ENCODE measurements around the gene ANTXR1.

DNA sequence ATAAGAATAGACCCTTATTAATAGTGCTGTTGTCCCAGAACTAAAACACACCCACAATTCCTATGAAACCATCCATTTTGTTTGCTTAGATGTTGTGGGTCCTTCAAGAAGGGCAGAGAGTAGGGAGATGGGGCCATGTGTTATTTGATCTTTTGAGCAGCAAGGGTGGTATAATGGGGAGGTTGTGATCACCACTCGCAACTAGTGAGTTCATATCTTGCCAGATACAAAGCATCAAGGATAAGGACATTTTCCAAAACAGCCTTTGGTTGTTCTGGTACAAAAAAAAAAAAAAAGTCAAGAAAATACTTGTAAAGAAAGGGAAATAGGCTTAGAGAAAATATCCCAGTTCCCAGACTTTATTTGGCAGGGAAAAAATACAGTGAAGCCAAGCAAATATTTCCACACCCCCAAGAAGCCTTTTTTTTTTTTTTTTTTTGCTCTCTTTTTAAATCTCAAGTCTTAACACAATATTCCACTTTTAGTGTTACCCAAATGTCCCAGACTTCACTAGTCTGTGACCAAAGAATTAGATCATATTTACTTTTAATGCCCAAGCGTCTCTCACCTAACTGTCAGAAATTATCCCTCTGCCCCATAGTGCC is 54.1 kb downstream of the ANTXR1 start:
- TF ChIP-seq, protein P1, sequence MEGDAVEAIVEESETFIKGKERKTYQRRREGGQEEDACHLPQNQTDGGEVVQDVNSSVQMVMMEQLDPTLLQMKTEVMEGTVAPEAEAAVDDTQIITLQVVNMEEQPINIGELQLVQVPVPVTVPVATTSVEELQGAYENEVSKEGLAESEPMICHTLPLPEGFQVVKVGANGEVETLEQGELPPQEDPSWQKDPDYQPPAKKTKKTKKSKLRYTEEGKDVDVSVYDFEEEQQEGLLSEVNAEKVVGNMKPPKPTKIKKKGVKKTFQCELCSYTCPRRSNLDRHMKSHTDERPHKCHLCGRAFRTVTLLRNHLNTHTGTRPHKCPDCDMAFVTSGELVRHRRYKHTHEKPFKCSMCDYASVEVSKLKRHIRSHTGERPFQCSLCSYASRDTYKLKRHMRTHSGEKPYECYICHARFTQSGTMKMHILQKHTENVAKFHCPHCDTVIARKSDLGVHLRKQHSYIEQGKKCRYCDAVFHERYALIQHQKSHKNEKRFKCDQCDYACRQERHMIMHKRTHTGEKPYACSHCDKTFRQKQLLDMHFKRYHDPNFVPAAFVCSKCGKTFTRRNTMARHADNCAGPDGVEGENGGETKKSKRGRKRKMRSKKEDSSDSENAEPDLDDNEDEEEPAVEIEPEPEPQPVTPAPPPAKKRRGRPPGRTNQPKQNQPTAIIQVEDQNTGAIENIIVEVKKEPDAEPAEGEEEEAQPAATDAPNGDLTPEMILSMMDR (IDR thresholded peaks at IDR 0.05), result no peak
- TF ChIP-seq RFX5 (IDR thresholded peaks at IDR 0.05; ENCODE audit: low read length), result no peak

Measured in SK-N-SH (cell line).